Central memory CD4-positive, alpha-beta T cell (primary cell): ENCODE measurements around the gene WBP1L.
"Not testable (repeated sequence)": the region's sequence is repeated elsewhere in the genome, so short reads cannot be mapped to it uniquely, and the experiment has no call there.

ENCODE experiments used
- DNase-seq: peaks from one replicate; pipeline ENCODE4 v3.0.0; 2022
- total RNA-seq, 3 experiments: gene quantifications; one replicate each; lab custom pipeline; 2026; lab: John Stamatoyannopoulos, UW

The WBP1L gene
- total RNA-seq = 31.3 to 71.5 (median 32.7) reads per million in 3 experiments

- peak; percentile 97 for DNase-seq
Measured at GRCh38 chr10:102743588-102744373, at the start of gene WBP1L. WBP1L (plus strand) TSS chr10:102743948; CDS start chr10:102744054, 106 bp downstream.

- DNase-seq = not testable (repeated sequence)
Measured at GRCh38 chr10:102695401-102695800, 48.3 kb upstream of the WBP1L start.

GRCh38 chr10:102696736-102697135, 47.0 kb upstream of the WBP1L start:
- DNase-seq = no peak

- no peak for DNase-seq
Measured at GRCh38 chr10:102698894-102699293, 44.9 kb upstream of the WBP1L start.

GRCh38 chr10:102701272-102701671, 42.5 kb upstream of the WBP1L start:
- no peak for DNase-seq

GRCh38 chr10:102701796-102702195, 42.0 kb upstream of the WBP1L start:
- no peak for DNase-seq

GRCh38 chr10:102702742-102703141, 41.0 kb upstream of the WBP1L start:
- no peak for DNase-seq

- no peak for DNase-seq
Measured at GRCh38 chr10:102704915-102705314, 38.8 kb upstream of the WBP1L start.

- no peak for DNase-seq
Measured at GRCh38 chr10:102705531-102705930, 38.2 kb upstream of the WBP1L start.

- DNase-seq = no peak
Measured at GRCh38 chr10:102710609-102711008, 33.1 kb upstream of the WBP1L start.

- DNase-seq = no peak
Measured at GRCh38 chr10:102712089-102712488, 31.7 kb upstream of the WBP1L start.

- DNase-seq = no peak
Measured at GRCh38 chr10:102712843-102713538, 30.8 kb upstream of the WBP1L start.

- no peak for DNase-seq
Measured at GRCh38 chr10:102713539-102713813, 30.3 kb upstream of the WBP1L start.

GRCh38 chr10:102713814-102714620, 29.7 kb upstream of the WBP1L start, which contains the start of gene ARL3:
ARL3 (minus strand) TSS chr10:102714397; CDS start chr10:102714275, 122 bp downstream.
- peak; percentile 90 for DNase-seq

GRCh38 chr10:102714621-102715455, 28.9 kb upstream of the WBP1L start, which contains the start of gene SFXN2:
SFXN2 (plus strand) TSS chr10:102714636; CDS start chr10:102726637, 12,001 bp downstream.
- peak; percentile 50 for DNase-seq

GRCh38 chr10:102715880-102716279, 27.9 kb upstream of the WBP1L start:
- no peak for DNase-seq

GRCh38 chr10:102716900-102717565, 26.7 kb upstream of the WBP1L start:
- DNase-seq = not testable (repeated sequence)

GRCh38 chr10:102718220-102718619, 25.5 kb upstream of the WBP1L start:
- DNase-seq = no peak

GRCh38 chr10:102720337-102720736, 23.4 kb upstream of the WBP1L start:
- DNase-seq = no peak

GRCh38 chr10:102720775-102721301, 22.9 kb upstream of the WBP1L start:
- no peak for DNase-seq

GRCh38 chr10:102721954-102722353, 21.8 kb upstream of the WBP1L start:
- no peak for DNase-seq
